Fibroblast of gingiva (primary cell): ENCODE data around the gene FNDC5.

Source experiments
- DNase-seq: peaks from one replicate; pipeline ENCODE4 v3.0.0-alpha.2; 2011; ENCODE audit warnings: low read depth

FNDC5 gene

DNA sequence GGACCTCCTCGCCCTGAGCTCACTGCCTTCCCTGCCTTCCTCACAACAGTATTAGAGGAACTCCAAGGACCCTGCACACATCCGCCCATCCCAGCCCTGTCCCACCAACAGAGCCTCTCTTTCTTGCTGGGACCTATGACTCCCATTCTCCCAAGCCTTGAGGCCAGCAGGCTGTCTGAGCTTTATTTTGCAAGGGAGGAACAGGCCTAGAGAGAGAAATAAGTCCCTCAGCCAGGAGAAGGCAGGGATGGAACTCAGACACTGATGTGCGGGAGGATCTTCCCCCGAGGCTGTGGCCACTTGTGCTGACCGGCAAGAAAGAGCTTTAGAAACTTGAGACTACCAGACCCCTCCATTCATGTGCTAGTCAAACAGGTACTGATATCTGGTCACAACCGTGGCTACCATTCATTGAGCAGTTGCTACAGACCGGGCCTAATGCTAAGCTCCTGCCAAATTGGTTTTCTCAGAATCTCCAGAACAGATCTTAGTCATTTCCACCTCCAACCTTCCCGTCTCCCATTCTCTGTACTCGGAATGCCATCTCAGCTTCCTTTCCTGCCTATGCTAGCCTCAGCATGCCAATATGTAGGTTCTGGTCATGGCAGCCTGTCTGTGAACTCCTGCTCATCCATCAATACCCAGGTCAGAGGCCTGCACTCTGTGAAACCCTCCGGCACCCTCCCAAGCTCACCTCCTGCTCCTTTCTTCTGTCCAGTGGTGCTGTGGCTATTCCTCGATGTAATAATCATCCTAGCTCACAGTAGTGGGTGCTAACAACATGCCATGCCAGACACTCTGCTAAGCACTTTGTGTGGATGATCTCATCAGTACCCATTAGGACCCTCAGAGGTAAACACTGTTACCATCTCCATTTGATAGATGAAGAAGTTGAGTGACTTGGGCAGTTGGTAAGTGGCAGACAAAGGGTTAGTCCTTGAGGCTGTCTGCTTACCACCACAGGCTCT is 26.7 kb upstream of the FNDC5 start:
- no peak for DNase-seq

DNA sequence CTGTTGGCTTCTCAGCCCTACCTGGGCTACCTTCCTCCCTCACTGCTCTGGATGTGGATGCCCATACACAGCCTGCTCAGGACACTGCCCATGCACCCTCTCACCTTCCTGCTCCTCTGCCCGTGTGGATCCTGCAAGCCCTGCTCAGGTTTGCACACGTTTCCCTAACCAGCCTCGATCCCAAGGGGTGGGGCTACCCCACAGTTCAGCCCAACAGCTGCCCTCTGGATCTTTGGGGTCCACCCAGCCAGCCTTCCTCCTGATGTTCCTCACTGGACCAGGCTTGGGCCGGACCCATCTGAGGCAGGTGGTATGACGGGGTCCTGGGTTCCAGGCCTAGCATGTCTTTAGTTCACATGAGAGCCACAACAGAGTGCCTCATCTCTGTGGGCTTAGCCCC is 25.7 kb upstream of the FNDC5 start:
- no peak for DNase-seq

GRCh38 chr1:32895325-32896215 is 24.9 kb upstream of the FNDC5 start:
- DNase-seq, result no peak

GRCh38 chr1:32894681-32895080 is 24.0 kb upstream of the FNDC5 start:
- no peak for DNase-seq

DNA sequence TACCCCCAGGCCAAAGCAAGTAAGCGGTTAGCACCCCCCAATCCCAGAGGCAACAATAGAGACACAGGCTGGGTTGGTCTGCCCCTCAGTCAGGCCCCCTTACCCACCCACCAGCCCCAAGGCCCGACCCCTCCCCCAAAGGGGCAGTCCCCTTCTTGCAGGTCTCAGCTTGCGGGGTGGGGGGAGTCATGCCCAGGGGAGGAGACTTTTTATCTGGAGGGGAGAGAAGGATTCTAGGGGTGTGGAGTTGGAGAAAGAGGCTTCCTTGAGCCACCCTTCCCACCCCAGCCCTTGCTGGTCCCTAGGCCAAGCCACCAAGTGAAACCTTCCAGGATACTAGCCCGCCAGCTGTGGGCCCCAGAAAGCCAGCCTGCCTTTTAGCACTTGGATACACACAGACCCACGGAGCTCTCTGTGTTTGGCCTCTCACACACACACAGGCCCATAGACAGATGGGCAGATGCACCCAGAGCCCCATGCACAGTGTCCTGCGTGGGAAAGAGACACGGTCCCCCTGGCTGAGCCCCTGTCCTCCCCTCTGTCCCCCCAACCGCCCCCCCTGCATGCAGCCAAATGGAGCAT is 23.4 kb upstream of the FNDC5 start:
- no peak for DNase-seq

DNA sequence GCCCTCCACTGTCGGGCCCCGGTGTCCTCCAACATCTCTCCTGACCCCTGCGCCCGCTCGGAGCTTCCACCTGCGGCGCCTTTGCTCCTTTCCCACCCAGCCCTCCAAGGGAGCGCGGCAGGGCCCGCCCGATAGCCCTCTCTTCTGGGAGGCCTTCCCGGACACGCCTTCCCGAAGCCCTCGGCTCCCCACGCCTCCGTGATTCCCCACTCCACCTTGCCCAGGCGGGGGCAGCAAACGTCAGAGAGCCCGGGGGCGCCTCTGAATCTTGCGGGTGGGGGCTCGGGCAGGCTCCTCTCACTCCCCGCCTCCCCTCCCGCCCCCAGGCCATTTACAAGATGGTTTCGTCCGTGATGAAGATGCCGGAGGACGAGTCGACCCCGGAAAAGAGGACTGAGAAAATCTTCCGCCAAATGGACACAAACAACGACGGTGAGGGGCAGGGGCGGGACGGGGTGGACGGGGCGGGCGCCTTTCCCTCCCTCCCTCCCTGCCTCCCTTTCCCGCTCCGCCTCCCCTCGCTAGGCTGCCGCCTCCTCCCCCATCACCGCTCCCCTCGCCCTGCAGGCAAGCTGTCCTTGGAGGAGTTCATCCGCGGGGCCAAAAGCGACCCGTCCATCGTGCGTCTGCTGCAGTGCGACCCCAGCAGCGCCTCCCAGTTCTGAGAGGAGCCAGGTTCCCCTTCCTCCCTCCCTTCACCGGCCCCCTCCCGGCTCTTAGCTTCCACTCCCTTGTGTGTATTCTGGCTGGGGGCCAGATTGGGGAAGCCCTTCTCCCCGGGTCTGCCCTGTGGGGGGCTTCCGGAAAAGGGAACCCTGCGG is 22.7 kb upstream of the FNDC5 start:
- no peak for DNase-seq

DNA sequence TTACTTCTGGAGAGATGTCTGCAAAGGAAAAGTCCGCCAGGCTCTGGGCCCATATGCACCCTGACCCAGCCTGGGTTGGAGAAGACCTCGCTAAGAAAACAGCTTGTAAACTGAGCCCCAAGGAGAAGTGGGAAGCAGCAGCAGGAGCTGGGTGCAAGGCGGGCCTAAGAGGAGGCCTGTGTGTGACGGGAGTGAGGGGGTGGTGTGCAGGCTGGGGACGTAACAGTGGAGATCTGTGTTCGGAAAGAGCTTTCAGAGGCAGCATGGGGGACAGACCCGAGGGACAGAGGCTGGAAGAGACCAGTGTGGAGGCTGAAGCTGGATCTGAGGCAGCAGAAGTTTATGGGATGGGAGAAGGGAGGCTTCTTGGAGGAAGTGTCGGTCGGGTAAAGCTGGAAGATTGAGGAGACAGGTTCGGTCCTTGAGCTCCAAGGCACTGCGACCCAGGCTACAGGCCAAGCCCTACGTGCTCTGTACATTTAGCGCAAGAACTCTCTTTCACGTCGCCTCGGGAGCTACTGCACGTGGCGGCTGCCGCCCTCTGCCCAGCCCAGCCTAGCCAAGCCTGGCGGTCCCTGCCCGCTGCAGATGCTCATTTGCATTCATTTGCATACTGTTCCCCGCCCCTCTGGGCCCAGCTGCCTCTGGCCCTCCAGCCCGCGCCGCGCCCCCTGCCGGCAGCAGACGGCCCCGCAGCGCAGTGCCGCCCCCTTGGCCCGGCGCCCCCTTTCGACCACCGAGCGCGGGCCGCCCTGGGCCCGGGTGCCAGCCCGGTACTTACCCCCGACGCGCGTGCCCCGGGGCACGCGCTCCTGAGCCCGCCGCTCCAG is 21.9 kb upstream of the FNDC5 start:
- no peak for DNase-seq

- DNase-seq, result no peak
These were observed 20.9 kb upstream of the FNDC5 start for GRCh38 chr1:32891630-32892029.

DNA sequence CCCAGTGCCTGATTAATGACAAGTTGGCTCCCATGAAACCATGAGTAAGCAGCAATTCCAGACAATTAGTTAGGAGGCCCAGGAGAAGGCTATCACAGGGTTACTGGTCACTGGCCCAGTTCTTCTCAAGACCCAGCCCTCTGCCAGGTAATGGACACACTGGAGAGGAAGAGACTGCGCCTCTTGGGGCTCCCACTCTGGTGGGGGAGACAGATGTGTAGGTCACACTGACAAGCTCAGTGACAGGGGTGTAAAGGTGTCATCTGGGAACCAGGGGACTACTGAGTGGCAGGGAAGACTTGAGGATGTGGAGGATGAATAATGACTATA is 20.5 kb upstream of the FNDC5 start:
- DNase-seq, result no peak

- no peak for DNase-seq
These were observed 20.0 kb upstream of the FNDC5 start for GRCh38 chr1:32890516-32891240.

- DNase-seq, result no peak
These were observed 19.1 kb upstream of the FNDC5 start for GRCh38 chr1:32889731-32890278.

DNA sequence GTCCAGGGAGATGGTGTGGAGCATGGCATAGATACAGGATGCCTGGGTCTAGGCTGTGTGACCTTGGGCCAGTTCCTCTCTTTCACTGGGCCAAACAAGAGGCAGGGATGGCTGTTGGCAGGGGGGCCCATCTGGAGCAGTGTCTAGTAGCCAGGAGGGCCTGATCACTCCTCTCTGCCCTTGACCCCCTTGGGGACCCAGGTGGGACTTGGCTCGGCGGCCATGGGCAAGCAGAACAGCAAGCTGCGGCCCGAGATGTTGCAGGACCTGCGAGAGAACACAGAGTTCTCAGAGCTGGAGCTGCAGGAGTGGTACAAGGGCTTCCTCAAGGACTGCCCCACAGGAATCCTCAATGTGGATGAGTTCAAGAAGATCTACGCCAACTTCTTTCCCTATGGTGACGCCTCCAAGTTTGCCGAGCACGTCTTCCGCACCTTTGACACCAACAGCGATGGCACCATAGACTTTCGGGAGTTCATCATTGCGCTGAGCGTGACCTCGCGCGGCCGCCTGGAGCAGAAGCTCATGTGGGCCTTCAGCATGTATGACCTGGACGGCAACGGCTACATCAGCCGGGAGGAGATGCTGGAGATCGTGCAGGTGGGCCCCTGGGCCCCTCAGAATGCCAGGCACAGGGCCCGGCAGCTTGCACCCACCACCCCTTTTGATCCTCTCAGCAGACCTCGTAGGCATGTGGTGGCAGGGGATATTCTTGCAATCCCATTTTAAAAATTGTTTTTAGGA is 18.1 kb upstream of the FNDC5 start:
- DNase-seq, result no peak

DNA sequence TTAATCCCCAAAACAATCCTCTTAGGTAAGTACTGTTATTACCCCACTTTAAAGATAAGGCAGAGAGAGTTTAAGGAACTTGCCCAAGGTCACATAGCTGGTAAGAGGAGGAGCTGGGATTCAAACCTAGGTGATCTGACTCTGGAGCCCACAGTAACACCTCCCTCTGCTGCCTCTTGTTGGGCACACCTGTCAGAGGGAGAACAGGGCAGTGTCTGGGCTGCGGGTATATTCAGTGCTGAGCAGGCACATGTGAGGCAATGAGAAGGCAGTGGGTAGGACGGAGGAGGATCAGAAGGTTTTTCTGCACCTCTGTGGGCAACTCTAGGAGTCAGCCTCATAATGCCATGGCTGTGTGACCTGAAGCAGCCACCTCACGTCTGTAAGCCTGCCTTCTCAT is 17.4 kb upstream of the FNDC5 start:
- DNase-seq, result no peak

DNA sequence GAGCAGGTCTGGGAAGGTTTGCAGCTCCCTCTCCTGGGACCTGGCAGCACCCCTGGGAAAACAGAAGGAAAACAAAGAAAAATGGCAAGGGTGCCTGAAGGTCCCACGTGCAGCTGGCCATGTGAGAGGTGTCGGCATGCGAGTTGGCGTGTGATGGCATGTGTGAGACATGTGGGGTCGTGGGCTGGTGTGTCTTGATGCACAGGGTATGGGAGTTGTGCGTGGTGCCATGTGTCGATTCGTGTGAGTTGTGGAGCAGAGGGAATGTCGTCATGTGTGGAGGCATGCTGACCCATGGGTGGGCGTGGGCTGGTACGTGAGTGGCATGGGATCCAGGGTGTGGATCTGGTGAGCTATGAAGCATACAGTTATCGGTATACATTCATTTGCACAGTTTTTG is 16.9 kb upstream of the FNDC5 start:
- DNase-seq, result no peak

- no peak for DNase-seq
These were observed 16.2 kb upstream of the FNDC5 start for GRCh38 chr1:32886828-32887414.

GRCh38 chr1:32886004-32886827 is 15.5 kb upstream of the FNDC5 start, which contains the start of gene HPCA:
HPCA (plus strand) TSS chr1:32886491; CDS start chr1:32888899, 2,408 bp downstream.
- peak; percentile 24 for DNase-seq

GRCh38 chr1:32885676-32886003 is 14.9 kb upstream of the FNDC5 start:
- DNase-seq, result no peak

DNA sequence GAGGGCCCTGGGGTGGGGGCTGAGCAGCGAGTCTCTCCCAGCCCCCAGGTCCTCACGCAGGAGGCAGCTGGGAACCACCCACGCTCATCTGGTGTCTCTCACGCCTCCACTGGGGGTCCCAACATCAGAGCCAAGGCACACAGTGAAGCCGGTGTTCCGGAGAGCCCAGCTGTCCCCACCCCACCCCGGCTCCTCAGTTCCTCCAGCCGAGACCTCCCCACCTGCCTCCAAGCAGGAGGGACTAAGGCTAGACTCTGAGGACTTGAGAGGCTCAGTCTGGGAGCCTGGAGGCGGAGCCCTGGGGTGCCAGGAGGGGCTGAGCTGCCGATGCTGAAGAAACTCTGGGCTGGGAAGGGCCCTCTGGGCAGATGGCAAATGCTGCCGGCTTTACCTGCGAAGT is 14.0 kb upstream of the FNDC5 start:
- DNase-seq, result no peak
